HG02571 (cell line): ENCODE data around the gene ABAT.

Experiments
- ATAC-seq: cut with Tn5 transposase; IDR thresholded peaks from one replicate; pipeline ENCODE4 v1.9.1; 2021; ENCODE audit warnings: mild to moderate bottlenecking, moderate library complexity; ENCODE audit not compliant: unreplicated experiment

Gene ABAT

DNA sequence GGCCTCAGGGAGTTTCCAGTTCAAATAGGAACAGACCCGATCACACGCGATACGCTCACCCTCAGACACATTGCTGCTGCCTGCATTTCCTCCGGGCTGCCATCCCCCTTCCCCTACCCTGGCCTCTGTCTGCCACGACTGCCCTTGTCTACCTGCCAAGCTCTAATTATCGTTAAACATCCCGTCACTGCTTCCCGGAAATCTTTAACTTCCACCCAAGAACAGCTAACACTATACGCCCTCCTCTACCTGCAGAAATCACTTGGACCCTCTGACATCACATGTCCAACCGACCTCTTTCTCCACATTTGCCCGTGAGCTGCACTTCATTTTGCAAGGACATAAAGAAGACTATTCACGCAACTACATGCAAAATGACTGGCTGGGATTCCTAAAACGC, 40.4 kb downstream of the ABAT start:
- ATAC-seq = no peak

DNA sequence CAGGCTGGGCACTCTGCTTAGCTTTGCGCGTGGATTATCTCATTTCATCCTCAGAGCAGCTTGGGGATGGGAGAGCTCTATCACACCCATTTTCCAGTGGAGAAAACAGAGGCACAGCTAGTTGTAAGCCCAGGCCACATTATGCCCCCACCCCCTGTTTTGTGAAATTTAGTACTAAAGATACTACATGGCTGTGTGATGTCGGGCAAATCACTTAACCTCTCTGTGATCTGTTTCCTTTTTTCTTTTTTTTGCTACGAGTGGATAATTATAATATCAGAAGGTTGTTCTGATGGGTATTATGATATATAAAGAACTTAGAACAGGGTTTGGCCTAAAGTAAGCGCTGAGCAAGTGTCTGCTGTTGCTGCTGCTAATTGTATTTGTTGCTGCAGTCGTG, 41.6 kb downstream of the ABAT start:
- no peak for ATAC-seq

DNA sequence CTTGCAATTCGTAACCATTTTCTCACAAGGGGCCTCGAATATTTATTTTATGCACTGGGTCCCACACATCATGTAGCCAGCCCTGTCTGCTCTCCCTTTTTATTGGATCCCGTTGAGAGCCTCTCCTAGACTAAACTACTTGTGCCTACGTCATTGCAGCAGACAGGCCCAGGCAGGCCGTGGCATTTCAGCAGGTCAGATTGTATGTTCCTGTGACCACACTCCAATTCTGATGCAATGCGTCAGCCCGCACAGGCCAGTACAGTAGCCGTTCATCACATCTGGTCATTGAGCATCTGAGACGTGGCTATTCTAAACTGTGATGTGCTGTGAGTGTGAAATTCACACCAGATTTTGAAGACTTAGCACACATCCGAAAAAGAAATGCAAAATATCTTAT, 42.2 kb downstream of the ABAT start:
- no peak for ATAC-seq

DNA sequence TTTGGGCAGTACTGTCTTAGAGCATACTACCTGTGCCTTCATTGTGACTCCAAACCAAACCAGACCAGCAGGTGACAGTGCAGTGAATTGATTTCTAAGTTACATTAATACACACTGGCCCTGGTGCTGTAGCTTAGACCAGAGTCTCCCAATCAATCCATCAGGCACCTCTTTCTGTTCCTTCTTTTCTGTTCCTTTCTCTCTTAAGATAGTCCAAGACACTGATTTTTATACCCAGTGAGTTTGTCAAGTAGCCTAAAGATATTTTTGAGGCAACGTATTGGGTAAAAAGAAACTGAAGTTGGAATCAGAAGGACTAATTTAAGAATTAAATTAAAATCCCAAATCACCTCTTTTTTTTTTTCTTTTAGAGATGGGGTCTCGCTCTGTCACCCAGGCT, 43.1 kb downstream of the ABAT start:
- no peak for ATAC-seq

DNA sequence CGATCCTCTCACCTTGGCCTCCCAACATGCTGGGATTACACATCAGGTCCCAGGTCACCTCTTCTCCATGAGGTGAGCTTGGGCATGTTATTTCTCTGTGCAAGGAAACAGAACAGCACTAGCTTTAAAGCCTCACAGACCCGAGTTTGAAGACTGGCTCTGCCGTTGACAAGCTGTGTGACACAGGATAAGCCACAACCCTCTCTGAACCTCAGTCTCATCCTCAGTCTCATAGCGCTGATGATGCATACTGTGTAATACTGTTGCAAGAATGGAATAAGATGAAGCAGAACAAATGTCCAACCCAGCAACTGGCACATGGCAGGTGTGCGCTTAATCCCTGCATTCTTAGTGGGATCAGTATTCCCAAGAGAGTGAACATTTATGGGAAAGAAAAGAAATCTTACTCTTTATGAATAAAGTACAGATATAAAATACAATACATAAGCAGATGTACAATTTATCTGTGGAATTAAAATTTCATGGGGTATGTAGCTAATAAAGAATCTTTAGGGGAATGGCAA, 43.5 kb downstream of the ABAT start:
- no peak for ATAC-seq

DNA sequence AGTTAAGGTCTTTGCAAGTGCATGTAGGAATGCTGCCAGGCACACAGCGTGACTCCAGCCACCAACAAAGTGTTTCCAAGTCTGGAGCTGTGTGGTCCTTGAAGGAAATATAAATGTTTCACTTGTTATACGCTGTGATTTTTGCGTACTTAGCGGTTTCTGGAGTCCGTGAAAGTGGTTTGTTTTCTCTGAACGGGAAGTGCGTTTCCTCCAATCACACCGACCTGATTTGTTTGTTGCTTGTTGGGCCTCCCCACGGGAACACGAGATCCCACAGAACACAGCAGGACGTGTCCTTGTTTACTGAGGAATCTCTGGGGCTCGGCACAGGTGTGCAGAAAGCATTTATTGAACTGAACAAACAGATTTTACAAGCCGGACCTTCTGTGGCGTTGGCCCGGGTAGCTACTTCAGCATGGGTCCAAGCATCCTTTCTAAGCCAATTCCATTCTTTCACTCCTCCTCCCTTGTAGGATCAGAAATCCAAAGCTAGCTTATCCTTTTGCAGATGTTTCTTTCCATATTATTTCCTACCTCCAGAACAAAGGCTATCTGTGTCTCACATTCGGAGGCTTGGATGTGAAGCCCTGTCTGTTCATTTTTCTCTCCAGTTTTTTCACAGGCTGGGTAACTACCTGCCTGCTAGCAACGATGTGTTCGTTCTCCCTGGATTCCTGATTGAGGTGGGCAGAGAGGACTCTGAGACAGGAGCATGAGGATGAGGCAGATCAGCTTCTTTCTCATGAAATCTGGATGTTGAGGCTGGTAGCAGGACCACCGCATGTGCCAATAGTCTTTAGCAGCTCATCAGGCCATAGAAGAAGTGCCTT, 44.6 kb downstream of the ABAT start:
- ATAC-seq = no peak

DNA sequence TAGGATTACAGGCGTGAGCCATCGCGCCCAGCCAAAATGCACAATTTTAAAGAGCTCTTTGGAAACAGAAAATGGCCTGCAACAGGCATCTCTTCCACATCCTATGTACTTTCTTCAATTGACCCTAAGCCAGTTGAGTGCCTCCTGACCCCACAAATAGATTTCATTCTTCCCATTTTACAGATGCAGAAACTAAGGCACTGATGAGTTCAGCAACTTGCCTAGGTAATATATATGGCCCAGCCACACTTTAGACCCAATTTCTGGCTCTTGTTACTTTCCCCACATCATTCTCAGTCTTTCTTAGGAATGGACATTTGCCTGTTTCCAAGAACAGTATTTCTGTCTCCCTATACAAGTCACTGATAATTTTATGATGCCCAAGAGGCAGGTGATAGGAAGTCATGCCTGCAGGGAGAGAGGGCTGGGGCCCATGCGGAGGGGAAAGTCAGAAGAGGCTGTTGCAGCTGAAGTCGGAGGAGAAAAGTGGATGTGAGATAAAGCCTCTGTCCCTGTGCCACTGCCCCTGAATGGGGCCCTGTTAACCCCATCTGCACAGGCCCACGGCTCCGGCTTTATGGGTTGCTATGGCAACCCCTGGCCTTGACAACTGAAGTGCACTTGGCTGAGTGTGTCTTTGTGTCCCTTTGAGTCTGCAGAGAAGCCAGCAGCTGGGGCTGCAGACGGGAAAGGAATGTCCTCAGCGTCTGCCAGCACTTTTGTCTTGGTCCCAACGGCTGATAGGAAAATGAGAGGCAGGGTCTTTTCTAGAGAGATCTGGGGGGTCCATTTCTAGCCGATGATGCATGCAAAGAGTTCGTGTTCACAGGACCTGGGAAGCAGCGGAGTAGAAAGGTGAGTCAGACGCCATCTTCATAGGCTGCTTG, 45.9 kb downstream of the ABAT start:
- no peak for ATAC-seq

DNA sequence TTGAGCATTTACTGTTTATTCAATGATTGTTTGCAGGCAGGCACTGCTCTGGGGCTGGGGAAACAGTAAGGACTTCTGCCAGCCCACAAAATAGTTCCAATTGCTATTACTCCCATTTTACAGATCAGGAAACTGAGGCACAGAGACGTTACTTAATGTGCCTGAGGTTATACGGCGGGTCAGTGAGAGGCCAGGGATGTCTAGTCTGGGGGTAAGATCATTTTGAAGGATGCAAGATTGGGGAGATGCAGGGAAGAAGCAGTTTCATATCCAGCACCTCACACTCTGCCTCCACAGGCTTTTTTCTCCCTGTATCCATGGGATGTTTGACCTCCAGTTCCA, 46.5 kb downstream of the ABAT start:
- no peak for ATAC-seq

DNA sequence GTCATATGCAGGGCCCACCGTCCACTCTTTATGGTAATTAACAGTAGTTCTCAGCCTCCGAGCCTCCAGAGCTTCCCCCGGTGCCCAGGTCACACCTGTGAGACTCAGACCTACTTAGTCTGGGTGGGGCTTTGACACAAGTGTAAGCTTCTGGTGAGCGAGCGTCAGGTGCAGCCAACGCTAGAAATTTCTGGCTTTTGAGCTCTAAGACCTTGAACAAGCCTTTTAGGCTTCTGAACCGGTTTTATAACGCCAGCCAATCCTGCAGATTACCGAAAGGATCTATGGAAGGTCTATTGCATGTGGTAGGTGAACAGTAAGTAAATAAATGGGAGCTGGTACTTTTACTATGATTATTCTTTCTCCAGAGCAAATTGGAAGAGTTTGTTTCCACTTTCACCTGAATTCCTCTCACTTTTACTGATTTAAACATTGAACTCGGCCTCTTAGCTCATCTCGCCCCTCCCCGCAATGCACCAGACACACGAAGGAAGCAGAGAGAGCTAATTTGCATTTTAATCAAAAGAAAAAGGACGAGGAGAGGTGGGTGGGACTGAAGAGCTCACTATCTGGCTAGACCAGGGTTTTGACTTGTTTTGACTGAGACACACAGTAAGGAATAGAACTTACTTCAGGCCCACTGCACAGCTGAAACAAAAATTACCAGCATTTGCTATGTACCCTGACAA, 47.1 kb downstream of the ABAT start:
- ATAC-seq = no peak

DNA sequence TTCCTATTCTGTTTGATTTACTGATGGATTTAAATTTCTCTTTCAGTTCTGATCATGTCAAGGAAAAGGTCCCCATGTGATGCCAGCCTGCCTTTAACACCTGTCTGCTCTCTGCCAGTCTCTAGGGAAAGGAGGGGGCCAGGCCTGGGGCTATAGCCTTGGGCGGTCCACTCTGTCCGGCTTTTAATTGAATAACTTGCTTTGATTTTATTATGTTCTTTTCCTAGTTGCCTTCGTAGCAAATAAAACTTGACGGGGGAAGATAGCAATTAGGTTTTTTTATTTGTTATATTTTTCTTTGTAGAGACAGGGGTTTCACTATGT, 47.6 kb downstream of the ABAT start:
- ATAC-seq = no peak

DNA sequence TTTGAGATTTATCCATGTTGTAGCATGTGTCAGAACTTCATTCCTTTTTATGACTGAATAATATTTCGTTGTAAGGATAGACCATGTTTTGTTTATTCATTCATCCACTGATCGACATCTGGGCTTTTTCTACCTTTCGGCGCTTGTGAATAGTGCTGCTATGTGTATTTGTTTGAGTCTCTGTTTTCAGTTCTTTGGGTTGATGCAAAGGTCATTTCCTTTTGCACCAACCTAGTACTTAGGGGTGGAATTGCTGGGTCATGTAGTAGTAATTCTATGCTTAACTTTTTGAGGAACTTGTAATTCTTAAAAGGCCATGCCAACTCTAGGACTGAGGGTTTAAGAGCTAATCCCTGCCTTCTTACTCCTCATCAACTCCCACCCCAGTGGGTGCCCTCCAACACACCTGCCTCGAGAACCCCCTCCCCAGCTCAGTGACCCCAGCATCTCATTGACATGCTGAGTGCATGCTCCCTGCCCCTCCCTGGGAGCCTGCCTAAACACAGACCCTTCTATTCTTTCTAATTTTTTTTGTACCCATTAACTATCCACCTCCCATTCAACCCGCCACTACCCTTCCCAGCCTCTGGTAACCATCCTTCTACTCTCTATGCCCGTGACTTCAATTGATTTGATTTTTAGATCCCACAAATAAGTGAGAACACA, 51.2 kb downstream of the ABAT start:
- ATAC-seq = no peak

DNA sequence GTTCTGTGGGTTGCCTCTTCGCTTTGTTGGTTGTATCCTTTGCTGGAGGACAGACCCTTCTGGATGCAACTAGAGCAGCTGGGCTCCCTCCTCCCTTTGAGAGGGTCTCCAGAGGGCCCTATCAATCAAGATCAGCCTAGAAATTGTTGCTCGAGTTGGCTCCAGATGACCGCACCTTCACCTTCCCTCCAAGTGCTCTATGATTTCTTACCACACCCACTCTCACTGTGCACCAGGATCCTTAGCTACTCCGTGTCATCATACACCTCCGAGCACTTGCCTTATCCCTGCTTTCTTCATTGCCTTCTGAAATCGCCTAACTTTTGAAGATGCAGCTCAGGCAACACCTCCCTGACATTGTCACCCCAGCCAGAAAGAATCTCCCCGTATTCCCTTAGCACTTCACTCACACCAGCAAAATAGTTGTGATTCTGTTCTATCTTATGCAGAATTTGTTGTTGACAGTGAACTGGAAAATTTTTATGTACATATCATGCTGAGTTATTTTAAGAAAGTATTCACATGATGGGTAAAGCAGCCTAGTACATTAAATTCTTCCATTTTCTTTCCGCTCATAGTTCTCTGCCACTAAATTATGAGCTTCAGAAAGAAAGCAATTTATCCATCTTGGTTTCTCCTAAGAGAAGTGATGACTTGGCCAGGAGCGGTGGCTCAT, 52.9 kb downstream of the ABAT start:
- ATAC-seq = no peak

DNA sequence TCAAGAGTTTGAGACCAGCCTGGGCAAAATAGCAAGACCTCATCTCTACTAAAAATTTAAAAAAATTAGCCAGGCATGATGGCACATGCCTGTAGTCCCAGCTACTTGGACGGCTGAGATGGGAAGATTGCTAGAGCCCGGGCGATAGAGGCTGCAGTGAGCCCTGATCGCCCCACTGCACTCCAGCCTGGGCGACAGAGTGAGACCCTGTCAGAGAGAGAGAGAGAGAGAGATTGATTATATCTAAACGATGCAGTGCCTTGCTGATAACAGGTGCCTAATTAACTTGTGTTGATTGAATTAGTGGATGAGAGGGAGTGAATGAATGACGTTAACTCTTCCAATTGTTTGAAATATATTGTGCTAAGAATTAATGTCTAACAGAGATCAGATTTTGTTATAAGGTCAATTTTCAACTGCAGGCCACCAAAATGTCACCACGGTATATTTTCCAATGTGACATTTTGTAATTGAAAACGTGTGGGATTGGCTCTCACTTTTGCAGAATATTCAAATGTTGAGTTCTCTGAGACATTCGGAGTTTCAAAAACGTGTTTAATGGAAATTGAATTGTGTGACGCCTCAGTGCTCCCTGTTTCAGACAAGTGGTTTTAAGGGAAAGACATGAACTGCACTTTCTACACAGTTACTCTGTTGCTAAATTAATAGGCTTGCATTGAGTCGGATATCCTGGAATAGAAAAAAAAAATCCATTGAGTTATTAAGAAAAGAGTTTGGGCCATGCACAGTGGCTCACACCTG, 53.6 kb downstream of the ABAT start:
- ATAC-seq = no peak

DNA sequence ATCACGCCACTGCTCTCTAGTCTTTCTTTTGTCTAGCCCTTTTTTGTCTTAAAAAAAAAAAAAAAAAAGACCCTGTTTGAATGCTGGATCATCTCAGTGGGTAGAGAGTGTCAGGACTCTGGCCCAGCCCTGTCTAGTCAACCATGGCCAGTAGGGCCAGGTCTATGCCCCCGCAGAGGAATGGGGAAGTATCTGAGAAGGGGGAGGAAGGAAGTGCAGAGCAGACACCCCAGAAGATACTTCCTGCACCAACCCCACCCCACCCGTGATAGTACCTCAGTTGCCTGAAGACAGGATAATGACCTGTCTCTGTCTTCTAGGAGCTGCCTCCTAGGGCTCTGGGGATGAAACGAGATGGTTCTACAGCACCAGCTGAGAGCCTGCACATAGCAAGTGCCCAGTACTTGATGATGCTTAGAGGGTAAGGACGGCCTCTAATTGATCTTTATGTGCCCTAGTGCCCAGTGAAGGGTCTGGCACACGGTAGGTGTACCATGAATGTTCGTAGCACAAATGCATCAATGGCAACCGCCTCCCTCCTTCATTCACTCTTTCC, 55.4 kb downstream of the ABAT start:
- ATAC-seq = no peak

DNA sequence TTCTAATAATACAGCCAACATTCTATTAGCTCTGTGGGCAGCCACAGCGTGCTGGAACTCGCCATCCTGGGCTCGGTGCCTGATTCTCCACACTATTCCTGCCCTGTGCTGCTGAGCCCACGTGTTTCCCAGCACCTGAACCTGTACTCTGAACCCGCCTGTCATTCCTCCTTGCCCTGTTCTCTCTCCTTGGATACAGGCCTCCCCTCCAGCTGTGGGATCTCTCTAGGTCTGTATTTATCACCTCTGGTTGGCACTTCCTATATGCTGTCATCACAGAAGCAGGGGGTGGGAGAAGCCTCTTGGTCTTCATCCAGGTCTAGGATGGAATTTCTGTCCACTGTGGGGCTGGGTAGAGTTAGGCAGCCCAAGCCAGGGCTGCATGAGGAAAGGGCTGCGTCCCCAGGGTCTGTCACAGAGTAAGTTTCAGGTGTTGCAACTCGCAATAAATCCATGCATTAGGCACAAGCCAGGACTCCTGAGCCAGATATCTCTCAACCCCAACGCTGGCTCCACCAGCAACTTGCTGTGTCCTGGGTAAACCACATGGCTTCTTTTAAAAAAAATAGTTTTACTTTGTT, 56.0 kb downstream of the ABAT start:
- ATAC-seq = no peak

DNA sequence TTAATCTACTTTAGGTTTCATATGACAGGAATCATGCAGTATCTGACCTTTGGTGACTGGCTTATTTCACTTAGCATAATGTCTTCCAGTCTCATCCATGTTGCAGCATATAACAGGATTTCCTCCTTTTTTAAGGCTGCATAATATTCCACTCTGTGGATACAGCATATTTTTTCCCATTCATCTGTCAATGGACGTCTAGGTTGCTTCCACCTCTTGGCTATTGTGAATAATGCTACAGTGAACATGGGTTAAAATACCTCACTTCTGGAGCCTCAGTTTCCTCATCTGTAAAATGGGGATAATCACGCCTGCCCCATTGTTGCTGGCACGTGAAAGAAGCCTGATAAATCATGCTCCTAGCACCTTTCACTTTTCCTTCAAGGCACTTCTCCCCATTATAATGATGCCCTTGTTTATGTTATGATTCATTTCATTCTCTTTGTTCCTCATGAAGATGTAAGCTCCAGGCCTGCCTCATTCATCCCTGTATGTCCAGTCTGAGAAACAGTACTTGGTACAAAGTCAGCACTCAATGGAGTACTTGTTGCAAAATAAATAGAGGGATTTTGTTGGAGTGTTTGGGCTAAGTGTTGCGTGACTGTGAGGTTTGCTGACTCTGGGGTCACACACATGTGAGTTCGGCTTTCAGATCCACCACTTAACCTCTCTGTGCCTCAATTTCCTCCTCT, 59.6 kb downstream of the ABAT start:
- ATAC-seq = no peak

DNA sequence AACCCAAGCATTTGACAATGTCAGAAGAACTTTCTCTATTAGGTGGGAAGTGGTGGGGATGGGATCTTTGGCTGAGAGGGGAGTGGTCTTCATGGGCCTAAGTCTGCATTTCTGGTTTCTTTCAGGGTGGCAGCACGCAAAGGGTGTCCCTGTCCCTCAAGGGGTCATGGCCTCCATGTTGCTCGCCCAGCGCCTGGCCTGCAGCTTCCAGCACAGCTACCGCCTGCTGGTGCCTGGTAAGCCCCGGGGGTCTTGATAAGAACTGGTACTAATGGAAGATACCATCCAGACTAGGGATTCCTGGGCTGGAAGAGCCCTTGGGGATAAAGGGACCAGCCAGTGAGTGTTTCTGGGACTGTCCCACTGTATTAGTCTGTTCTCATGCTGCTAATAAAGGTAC, 61.2 kb downstream of the ABAT start:
- ATAC-seq = no peak

DNA sequence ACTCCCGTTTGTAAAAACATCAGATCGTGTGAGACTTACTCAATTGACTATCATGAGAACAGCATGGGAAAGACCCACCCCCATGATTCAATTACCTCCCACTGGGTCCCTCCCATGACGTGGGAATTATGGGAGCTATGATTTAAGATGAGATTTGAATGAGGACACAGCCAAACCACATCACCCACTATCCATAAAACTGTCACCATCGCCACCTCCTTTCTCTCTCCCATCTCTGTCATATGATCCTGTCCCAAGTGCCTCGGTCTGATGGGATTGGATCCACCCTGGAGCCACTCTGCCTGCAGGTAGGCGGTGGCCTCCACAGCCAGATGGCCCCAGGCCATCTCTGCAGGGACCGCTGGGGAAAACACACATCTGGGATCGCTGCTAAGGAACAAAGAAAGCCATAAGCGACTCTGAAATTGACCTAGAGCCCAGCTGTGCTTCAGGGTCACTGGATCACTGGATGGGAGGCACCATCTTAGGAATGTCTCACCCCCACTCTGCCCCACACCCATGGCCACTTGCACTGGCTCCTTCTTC, 61.8 kb downstream of the ABAT start:
- no peak for ATAC-seq
